Stimulated activated CD4-positive, alpha-beta T cell treated with anti-CD3 and anti-CD28 coated beads, Interleukin-2, amount 100 ng/mL, for 24 hours (primary cell): ENCODE results near the gene TAF1L.

Experiments used
- DNase-seq, 2 donors: peaks; one replicate each; pipeline ENCODE4 v3.0.0-alpha.2; 2020

TAF1L gene

GRCh38 chr9:32590476-32590875 is 45.0 kb downstream of the TAF1L start:
- no peak for DNase-seq

DNA sequence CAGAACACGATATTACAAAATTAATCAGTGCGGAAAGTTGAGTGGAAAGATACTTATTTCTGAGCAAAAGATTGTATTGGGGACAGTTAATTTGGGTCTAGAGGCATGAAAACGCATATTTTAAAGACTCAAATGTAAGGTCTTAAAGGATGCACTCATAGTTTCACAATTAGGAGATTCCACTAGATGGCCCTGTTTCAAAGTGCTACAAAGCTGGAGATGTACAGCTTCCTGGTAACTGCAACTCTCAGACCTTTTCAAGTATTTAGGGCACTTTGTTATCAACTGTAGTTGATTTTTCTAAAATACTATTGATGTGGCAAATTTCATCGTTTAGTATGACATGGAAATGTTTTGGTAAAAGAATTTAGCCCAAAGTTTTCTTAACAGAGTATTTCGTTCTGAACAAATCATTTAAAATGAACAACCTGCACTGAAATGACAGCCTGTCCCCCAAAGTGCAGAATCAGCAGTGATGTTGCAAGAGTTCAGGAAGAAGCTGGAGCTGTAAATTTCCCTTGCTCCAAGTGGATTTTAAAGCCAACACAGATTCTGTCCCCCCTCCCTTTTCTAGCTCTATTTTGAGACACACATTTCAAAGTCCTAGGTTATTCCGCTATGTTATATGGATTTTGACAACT is 46.3 kb downstream of the TAF1L start:
- no peak for DNase-seq

- DNase-seq: no peak
Observed at GRCh38 chr9:32587901-32588300, 47.6 kb downstream of the TAF1L start.

GRCh38 chr9:32584784-32585183 is 50.7 kb downstream of the TAF1L start:
- DNase-seq: no peak

DNA sequence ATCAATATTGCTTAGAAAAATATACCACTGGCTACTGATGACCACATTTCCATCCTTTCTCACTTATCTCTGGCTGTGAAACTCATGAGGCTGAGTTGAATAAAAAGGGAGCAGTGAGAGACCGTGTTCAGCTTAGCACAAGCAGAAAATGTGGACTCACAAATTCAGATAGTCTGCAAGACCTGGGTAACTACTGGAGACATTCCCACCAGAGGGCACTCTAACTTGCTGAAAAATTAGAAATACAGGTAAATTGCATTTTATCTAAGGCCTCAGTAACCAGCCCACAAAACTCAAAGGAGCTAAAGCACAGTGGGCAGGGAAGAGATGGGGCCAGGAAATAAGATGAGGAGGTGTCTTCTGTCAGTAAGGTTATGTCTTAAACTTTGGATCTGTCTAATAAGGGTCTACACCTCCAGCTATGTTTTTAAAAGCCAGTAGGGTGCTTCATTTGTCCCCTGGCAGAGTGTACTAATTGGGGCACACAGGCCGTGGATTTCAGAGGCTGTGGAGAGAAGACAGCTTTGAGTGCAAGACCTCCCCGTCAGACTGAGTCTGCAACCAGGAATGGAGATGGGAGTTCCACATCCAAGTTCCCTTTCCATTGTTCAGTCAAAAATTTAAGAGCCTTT is 53.8 kb downstream of the TAF1L start:
- peak in 1 of 2 donors; percentile 25 for DNase-seq

GRCh38 chr9:32580631-32581300 is 54.7 kb downstream of the TAF1L start:
- DNase-seq: no peak

- DNase-seq: peak; percentile 83 to 87
Observed at GRCh38 chr9:32579706-32580331, 55.6 kb downstream of the TAF1L start.
